Tibial nerve (tissue), 4 donors: ENCODE results near the gene CCNH.

Experiments used
- CTCF ChIP-seq, 5 experiments: fragments of 200-600 bp in 3 of 5; fragments of 450-650 bp in 2 of 5; sonication (generic) in 3 of 5; IDR thresholded peaks; one replicate each; pipeline ENCODE4 v1.5.1; 2016 to 2019; ENCODE audit warnings: antibody characterized with exemption in 5 of 5, mild to moderate bottlenecking in 3 of 5, moderate library complexity in 2 of 5
- EP300 ChIP-seq, 2 donors: sonication (generic); formaldehyde crosslinking; IDR thresholded peaks; one replicate each; pipeline ENCODE4 v1.6.1; 2017; ENCODE audit warnings: antibody characterized with exemption in 2 of 2, mild to moderate bottlenecking in 1 of 2
- POLR2A ChIP-seq, 2 donors: fragments of 450-650 bp; IDR thresholded peaks; one replicate each; pipeline ENCODE4 v1.6.1; 2017; ENCODE audit warnings: antibody characterized with exemption in 2 of 2, mild to moderate bottlenecking in 2 of 2, moderate library complexity in 2 of 2

GRCh38 chr5:87388129-87388528 is 24.6 kb downstream of the CCNH start:
- TF ChIP-seq CTCF (IDR thresholded peaks at IDR 0.05) (no peak), POLR2A (IDR thresholded peaks at IDR 0.05) (no peak), EP300 (IDR thresholded peaks at IDR 0.05) (no peak)
